Measurements from ENCODE around the gene PCBP3. TPM values are rescaled to one million over a fixed set of nuclear protein-coding genes. Genes with fewer than 3 reads are reported as not detected.
A peak's percentile ranks its signal among the peaks of the same experiment; 100 is the strongest.
"Not testable (repeated sequence)": the region's sequence is repeated elsewhere in the genome, so short reads cannot be mapped to it uniquely, and the experiment has no call there.

The PCBP3 gene
- total RNA-seq, 1 donor from 2014 or later: not detected

DNA sequence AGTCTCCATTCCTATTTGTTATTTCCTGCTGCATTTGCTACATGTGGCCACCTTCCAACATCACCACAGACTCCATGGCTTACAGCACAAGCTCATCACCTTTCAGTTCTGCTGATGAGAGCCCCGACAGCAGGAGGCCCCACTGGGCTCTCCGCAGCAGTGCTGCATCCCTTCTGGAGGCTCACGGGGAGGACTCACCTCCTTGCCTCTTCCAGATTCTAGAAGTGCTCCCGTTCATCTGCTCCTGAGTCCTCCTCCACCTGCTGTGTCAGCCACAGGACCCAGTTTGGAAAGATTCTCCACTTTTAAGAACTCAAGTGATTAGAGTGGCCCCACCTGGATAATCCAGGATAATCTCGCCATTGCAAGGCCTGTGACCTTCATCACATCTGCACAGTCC, 167.6 kb downstream of the PCBP3 start:
- DNase-seq (ENCODE audit: low read depth): no peak
- TF ChIP-seq, protein P1, sequence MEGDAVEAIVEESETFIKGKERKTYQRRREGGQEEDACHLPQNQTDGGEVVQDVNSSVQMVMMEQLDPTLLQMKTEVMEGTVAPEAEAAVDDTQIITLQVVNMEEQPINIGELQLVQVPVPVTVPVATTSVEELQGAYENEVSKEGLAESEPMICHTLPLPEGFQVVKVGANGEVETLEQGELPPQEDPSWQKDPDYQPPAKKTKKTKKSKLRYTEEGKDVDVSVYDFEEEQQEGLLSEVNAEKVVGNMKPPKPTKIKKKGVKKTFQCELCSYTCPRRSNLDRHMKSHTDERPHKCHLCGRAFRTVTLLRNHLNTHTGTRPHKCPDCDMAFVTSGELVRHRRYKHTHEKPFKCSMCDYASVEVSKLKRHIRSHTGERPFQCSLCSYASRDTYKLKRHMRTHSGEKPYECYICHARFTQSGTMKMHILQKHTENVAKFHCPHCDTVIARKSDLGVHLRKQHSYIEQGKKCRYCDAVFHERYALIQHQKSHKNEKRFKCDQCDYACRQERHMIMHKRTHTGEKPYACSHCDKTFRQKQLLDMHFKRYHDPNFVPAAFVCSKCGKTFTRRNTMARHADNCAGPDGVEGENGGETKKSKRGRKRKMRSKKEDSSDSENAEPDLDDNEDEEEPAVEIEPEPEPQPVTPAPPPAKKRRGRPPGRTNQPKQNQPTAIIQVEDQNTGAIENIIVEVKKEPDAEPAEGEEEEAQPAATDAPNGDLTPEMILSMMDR (IDR thresholded peaks at IDR 0.05; ENCODE audit: insufficient read depth, low read length, severe bottlenecking): no peak
- no peak for FAIRE-seq

DNA sequence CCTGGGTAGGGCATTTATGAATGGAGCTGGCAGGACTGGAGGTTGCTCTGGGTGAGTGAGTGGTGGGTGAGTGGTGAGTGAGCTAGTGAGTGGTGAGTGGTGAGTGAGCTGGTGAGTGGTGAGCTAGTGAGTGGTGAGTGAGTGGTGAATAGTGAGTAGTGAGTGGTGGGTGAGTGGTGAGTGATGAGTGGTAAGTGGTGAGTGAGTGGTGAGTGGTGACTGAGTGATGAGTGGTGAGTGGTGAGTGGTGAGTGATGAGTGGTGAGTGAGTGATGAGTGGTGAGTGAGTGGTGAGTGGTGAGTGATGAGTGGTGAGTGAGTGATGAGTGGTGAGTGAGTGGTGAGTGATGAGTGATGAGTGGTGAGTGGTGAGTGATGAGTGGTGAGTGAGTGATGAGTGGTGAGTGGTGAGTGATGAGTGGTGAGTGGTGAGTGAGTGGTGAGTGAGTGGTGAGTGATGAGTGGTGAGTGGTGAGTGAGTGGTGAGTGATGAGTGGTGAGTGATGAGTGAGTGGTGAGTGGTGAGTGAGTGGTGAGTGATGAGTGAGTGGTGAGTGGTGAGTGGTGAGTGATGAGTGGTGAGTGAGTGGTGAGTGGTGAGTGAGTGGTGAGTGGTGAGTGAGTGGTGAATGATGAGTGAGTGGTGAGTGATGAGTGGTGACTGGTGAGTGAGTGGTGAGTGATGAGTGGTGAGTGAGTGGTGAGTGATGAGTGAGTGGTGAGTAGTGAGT, 170.8 kb downstream of the PCBP3 start:
- not testable (repeated sequence) for H3K27me3 ChIP-seq (ENCODE audit: control insufficient read depth, insufficient read depth, low read length); FAIRE-seq; H3K36me3 ChIP-seq (ENCODE audit: control insufficient read depth, insufficient read depth, low read length); H3K4me3 ChIP-seq (ENCODE audit: low read depth, low read length); DNase-seq (ENCODE audit: low read depth)

More for the DNA sequence above, 167.6 kb downstream of the PCBP3 start:
- H3K36me3 ChIP-seq (ENCODE audit: control insufficient read depth, insufficient read depth, low read length): no peaks in the 10 kb centered on the region
- no peak overlapping the region for H3K4me3 ChIP-seq (ENCODE audit: low read depth, low read length)
- no peaks in the 10 kb centered on the region for H3K27me3 ChIP-seq (ENCODE audit: control insufficient read depth, insufficient read depth, low read length)

DNA sequence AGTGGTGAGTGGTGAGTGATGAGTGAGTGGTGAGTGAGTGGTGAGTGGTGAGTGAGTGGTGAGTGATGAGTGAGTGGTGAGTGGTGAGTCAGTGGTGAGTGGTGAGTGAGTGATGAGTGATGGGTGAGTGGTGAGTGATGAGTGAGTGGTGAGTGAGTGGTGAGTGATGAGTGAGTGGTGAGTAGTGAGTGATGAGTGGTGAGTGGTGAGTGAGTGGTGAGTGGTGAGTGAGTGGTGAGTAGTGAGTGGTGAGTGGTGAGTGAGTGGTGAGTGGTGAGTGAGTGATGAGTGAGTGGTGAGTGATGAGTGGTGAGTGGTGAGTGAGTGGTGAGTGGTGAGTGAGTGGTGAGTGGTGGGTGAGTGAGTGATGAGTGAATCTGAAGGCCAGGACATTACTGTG, 172.3 kb downstream of the PCBP3 start:
- H3K4me3 ChIP-seq (ENCODE audit: low read depth, low read length); DNase-seq (ENCODE audit: low read depth); FAIRE-seq; H3K36me3 ChIP-seq (ENCODE audit: control insufficient read depth, insufficient read depth, low read length); H3K27me3 ChIP-seq (ENCODE audit: control insufficient read depth, insufficient read depth, low read length): not testable (repeated sequence)

DNA sequence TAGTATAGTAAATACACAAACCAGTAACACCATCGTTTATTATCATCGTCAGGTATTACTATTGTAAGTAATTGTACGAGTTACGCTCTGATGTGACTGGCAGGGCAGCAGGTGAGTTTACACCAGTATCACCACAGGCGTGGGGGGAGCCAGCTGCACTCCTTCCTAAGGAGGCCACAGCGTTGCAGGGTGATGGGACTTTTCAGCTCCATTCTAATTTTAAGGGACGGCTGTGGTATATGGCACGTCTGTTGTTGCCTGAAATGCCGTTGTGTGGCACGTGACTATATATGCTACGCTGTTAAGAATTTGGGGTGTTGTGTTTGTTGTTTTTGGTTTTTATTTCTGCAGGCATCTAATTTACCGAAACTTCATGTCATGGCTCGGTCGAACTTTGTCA, 173.3 kb downstream of the PCBP3 start:
- H3K4me3 ChIP-seq (ENCODE audit: low read depth, low read length): no peak overlapping the region
- H3K36me3 ChIP-seq (ENCODE audit: control insufficient read depth, insufficient read depth, low read length): no peaks in the 10 kb centered on the region
- no peak for DNase-seq (ENCODE audit: low read depth)
- no peaks in the 10 kb centered on the region for H3K27me3 ChIP-seq (ENCODE audit: control insufficient read depth, insufficient read depth, low read length)
- TF ChIP-seq, protein P1 (IDR thresholded peaks at IDR 0.05; ENCODE audit: insufficient read depth, low read length, severe bottlenecking): no peak
- no peak for FAIRE-seq

DNA sequence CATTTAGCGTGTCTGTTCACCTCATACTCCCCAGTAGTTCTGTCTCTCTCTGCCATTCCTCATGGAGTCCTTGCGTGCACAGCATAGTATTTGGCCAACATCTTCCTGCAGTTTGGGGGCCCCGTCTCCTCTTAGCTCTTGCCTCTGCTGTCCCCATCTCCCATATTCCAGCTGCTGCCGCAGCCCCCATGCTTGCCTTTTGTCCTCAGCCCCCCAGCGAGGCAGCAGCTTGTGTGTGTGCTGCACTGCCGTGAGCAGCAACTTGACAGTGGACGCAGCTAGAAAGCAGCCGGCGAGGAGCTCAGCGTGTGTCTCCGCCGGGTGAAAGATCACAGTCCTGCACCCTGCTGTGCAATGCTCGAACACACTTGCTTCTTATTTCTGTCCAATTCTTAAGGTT, 173.8 kb downstream of the PCBP3 start:
- DNase-seq (ENCODE audit: low read depth): no peak
- TF ChIP-seq, protein P1 (IDR thresholded peaks at IDR 0.05; ENCODE audit: insufficient read depth, low read length, severe bottlenecking): no peak
- FAIRE-seq: no peak

DNA sequence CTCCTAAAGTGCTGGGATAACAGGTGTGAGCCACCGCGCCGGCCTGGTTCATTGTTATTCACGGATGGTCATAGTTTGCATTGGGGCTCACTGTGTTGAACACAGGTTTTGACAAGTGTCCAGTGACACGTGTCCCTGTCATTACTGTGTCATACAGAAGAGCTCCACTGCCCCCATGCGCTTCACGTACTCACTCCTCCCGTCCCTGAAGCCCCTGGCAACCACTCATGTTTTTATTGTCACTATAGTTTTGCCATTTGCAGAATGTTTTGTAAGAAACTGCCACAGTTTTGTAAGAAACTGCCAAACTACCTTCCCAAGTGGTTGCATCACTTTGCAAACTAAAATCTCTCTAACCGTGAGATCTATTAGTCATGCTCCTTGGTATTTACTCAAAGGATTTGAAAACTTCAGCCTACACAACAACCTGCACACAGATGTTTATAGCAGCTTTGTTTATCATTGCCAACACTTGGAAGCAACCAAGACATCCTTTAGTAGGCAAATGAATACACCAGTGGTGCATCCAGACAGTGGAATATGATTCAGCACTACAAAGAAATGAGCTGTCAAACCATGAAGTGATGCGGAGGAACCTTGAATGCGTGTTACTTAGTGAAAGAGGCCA, 174.9 kb downstream of the PCBP3 start:
- DNase-seq (ENCODE audit: low read depth): peak; percentile 62
- Histone ChIP-seq H3K4me3 (ENCODE audit: low read depth, low read length) (no peak overlapping the region), H3K27me3 (ENCODE audit: control insufficient read depth, insufficient read depth, low read length) (no peaks in the 10 kb centered on the region), H3K36me3 (ENCODE audit: control insufficient read depth, insufficient read depth, low read length) (no peaks in the 10 kb centered on the region)
- TF ChIP-seq, protein P1 (IDR thresholded peaks at IDR 0.05; ENCODE audit: insufficient read depth, low read length, severe bottlenecking): no peak
- no peak for FAIRE-seq

More for the DNA sequence above, 173.8 kb downstream of the PCBP3 start:
- Histone ChIP-seq H3K36me3 (ENCODE audit: control insufficient read depth, insufficient read depth, low read length) (no peaks in the 10 kb centered on the region), H3K4me3 (ENCODE audit: low read depth, low read length) (no peak overlapping the region), H3K27me3 (ENCODE audit: control insufficient read depth, insufficient read depth, low read length) (no peaks in the 10 kb centered on the region)

Measured in bronchial epithelial cell (primary cell).